Duodenal mucosa (tissue), 2 donors: ENCODE data around the gene CTXND1.

Experiments
- H3K27ac ChIP-seq: one replicate; pipeline ENCODE4 v1.7.0; 2013; ENCODE audit warnings: low read depth, low read length
- H3K27me3 ChIP-seq, 2 donors: one replicate each; pipeline ENCODE4 v1.7.0; 2013; ENCODE audit warnings: low read length in 2 of 2, control low read depth in 1 of 2; ENCODE audit not compliant: insufficient read depth in 2 of 2, control insufficient read depth in 1 of 2
- H3K36me3 ChIP-seq, 2 donors: one replicate each; pipeline ENCODE4 v1.7.0; 2013; ENCODE audit warnings: low read length in 2 of 2, control low read depth in 1 of 2; ENCODE audit not compliant: insufficient read depth in 2 of 2, control insufficient read depth in 1 of 2
- H3K4me1 ChIP-seq, 2 donors: one replicate each; pipeline ENCODE4 v1.7.0; 2013; ENCODE audit warnings: low read length in 2 of 2, control low read depth in 1 of 2; ENCODE audit not compliant: insufficient read depth in 2 of 2, control insufficient read depth in 1 of 2
- H3K4me3 ChIP-seq, 2 donors: one replicate each; pipeline ENCODE4 v1.7.0; 2013; ENCODE audit warnings: low read length in 2 of 2, low read depth in 1 of 2
- H3K9ac ChIP-seq, 2 donors: one replicate each; pipeline ENCODE4 v1.7.0; 2013; ENCODE audit warnings: low read length in 2 of 2, low read depth in 1 of 2
- H3K9me3 ChIP-seq, 2 donors: one replicate each; pipeline ENCODE4 v1.7.0; 2013; ENCODE audit warnings: low read length in 2 of 2, control low read depth in 1 of 2; ENCODE audit not compliant: control insufficient read depth in 1 of 2

The CTXND1 gene

GRCh38 chr15:80167936-80168335 is 84.1 kb downstream of the CTXND1 start:
- peaks cover 4 to 6% of the 10 kb centered on the region in 2 donors for H3K4me1 ChIP-seq
- no peak overlapping the region for H3K9ac ChIP-seq
- no peak overlapping the region for H3K27ac ChIP-seq
- no peaks in the 10 kb centered on the region for H3K27me3 ChIP-seq
- H3K4me3 ChIP-seq: no peak overlapping the region
- peaks cover 11 to 19% of the 10 kb centered on the region in 2 donors for H3K36me3 ChIP-seq
- H3K9me3 ChIP-seq: no peaks in the 10 kb centered on the region

GRCh38 chr15:80163897-80164296 is 88.1 kb downstream of the CTXND1 start:
- Histone ChIP-seq H3K4me1 (peaks cover 32 to 37% of the 10 kb centered on the region in 2 donors), H3K9me3 (no peaks in the 10 kb centered on the region), H3K4me3 (no peak overlapping the region), H3K9ac (no peak overlapping the region), H3K27me3 (no peaks in the 10 kb centered on the region), H3K27ac (no peak overlapping the region), H3K36me3 (peaks cover 17 to 26% of the 10 kb centered on the region in 2 donors)

GRCh38 chr15:80163217-80163616 is 88.8 kb downstream of the CTXND1 start:
- H3K9me3 ChIP-seq: no peaks in the 10 kb centered on the region
- H3K27ac ChIP-seq: no peak overlapping the region
- H3K4me3 ChIP-seq: no peak overlapping the region
- peaks cover 32 to 37% of the 10 kb centered on the region in 2 donors for H3K4me1 ChIP-seq
- no peaks in the 10 kb centered on the region for H3K27me3 ChIP-seq
- peaks cover 12 to 25% of the 10 kb centered on the region in 2 donors for H3K36me3 ChIP-seq
- H3K9ac ChIP-seq: no peak overlapping the region

GRCh38 chr15:80162059-80162554 is 89.9 kb downstream of the CTXND1 start:
- Histone ChIP-seq H3K27me3 (no peaks in the 10 kb centered on the region), H3K9ac (no peak overlapping the region), H3K9me3 (no peaks in the 10 kb centered on the region), H3K4me1 (peaks cover 32 to 37% of the 10 kb centered on the region in 2 donors), H3K4me3 (peak overlapping the region in 1 of 2 donors; percentile 24), H3K27ac (no peak overlapping the region), H3K36me3 (peaks cover 8 to 24% of the 10 kb centered on the region in 2 donors)

GRCh38 chr15:80161468-80162016 is 90.5 kb downstream of the CTXND1 start:
- H3K9me3 ChIP-seq: no peaks in the 10 kb centered on the region
- H3K4me1 ChIP-seq: peaks cover 32 to 37% of the 10 kb centered on the region in 2 donors
- H3K27ac ChIP-seq: no peak overlapping the region
- no peak overlapping the region for H3K9ac ChIP-seq
- peak overlapping the region in 1 of 2 donors; percentile 24 for H3K4me3 ChIP-seq
- peaks cover 8 to 24% of the 10 kb centered on the region in 2 donors for H3K36me3 ChIP-seq
- H3K27me3 ChIP-seq: no peaks in the 10 kb centered on the region

- H3K4me3 ChIP-seq: peak overlapping the region in 1 of 2 donors; percentile 17
- H3K27me3 ChIP-seq: no peaks in the 10 kb centered on the region
- peak overlapping the region in 1 of 2 donors; percentile 26 for H3K9ac ChIP-seq
- no peaks in the 10 kb centered on the region for H3K9me3 ChIP-seq
- H3K27ac ChIP-seq: no peak overlapping the region
- peaks cover 8 to 24% of the 10 kb centered on the region in 2 donors for H3K36me3 ChIP-seq
- peaks cover 32 to 39% of the 10 kb centered on the region in 2 donors for H3K4me1 ChIP-seq
These were observed 91.3 kb downstream of the CTXND1 start for GRCh38 chr15:80160570-80161156.

GRCh38 chr15:80159811-80160569 is 92.0 kb downstream of the CTXND1 start:
- Histone ChIP-seq H3K27ac (no peak overlapping the region), H3K9ac (no peak overlapping the region), H3K27me3 (no peaks in the 10 kb centered on the region), H3K4me1 (peaks cover 34 to 46% of the 10 kb centered on the region in 2 donors), H3K4me3 (no peak overlapping the region), H3K36me3 (peaks cover 8 to 24% of the 10 kb centered on the region in 2 donors), H3K9me3 (no peaks in the 10 kb centered on the region)

GRCh38 chr15:80159301-80159700 is 92.7 kb downstream of the CTXND1 start:
- Histone ChIP-seq H3K4me3 (no peak overlapping the region), H3K27me3 (no peaks in the 10 kb centered on the region), H3K27ac (no peak overlapping the region), H3K36me3 (peaks cover 8 to 23% of the 10 kb centered on the region in 2 donors), H3K9me3 (no peaks in the 10 kb centered on the region), H3K4me1 (peaks cover 39 to 53% of the 10 kb centered on the region in 2 donors), H3K9ac (no peak overlapping the region)

GRCh38 chr15:80157215-80157614 is 94.8 kb downstream of the CTXND1 start:
- Histone ChIP-seq H3K36me3 (peaks cover 0 to 6% of the 10 kb centered on the region in 2 donors), H3K9ac (no peak overlapping the region), H3K9me3 (no peaks in the 10 kb centered on the region), H3K27ac (no peak overlapping the region), H3K4me1 (peaks cover 40 to 53% of the 10 kb centered on the region in 2 donors), H3K4me3 (no peak overlapping the region), H3K27me3 (no peaks in the 10 kb centered on the region)

GRCh38 chr15:80156176-80156720 is 95.8 kb downstream of the CTXND1 start:
- peaks cover 0 to 5% of the 10 kb centered on the region in 2 donors for H3K36me3 ChIP-seq
- no peaks in the 10 kb centered on the region for H3K9me3 ChIP-seq
- H3K4me1 ChIP-seq: peaks cover 31 to 43% of the 10 kb centered on the region in 2 donors
- H3K4me3 ChIP-seq: no peak overlapping the region
- no peak overlapping the region for H3K9ac ChIP-seq
- H3K27ac ChIP-seq: no peak overlapping the region
- H3K27me3 ChIP-seq: no peaks in the 10 kb centered on the region
